ENCODE measurements around the gene MOGAT1. TPM values are rescaled to one million over a fixed set of nuclear protein-coding genes. Genes with fewer than 3 reads are reported as not detected.

MOGAT1 gene
- polyA plus RNA-seq, 2 of the 4 experiments (the other 2 are of a cell fraction), result not detected

DNA sequence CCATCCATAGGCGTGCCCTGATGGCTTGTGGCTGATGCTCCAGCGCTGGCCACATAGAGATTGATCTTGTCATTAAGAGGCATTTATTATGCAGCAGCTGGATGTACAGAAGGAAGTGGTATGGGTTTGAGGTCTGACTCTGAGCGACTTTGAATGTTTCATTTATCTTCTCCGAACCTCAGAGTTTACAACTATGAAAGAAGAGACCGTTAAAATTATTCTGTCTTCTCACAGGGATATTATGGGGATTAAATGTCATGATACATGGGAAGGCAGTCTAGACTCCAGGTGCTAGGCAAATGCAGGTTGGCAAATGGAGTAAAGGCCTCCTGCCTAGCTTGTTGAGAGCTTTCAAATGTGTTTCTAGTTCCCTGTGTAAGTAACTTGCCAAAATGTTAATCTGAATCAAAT lies 30.3 kb downstream of the MOGAT1 start:
- Histone ChIP-seq H3K4me3 (no peak overlapping the region), H3K27ac (no peak overlapping the region), H3K4me2 (no peak overlapping the region), H3K4me1 (no peaks in the 10 kb centered on the region), H3K9me3 (no peaks in the 10 kb centered on the region)
- DNase-seq (ENCODE audit: low read depth in 1 of 2, low spot score in 1 of 2) (no peak), FAIRE-seq (no peak), ATAC-seq (no peak)
- 50% methylated on average over 5 of the region's 5 CpGs for WGBS (ENCODE audit: missing lambda C conversion rate)
- ChIA-PET CTCF (no interaction called here), POLR2A (no interaction called here)
- TF ChIP-seq, protein P1, sequence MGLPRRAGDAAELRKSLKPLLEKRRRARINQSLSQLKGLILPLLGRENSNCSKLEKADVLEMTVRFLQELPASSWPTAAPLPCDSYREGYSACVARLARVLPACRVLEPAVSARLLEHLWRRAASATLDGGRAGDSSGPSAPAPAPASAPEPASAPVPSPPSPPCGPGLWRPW (IDR thresholded peaks at IDR 0.05), result no peak
- TF ChIP-seq KDM5A (IDR thresholded peaks at IDR 0.05) (no peak), NFE2L2 (conservative IDR thresholded peaks at IDR 0.05; ENCODE audit: low read length) (no peak)

DNA sequence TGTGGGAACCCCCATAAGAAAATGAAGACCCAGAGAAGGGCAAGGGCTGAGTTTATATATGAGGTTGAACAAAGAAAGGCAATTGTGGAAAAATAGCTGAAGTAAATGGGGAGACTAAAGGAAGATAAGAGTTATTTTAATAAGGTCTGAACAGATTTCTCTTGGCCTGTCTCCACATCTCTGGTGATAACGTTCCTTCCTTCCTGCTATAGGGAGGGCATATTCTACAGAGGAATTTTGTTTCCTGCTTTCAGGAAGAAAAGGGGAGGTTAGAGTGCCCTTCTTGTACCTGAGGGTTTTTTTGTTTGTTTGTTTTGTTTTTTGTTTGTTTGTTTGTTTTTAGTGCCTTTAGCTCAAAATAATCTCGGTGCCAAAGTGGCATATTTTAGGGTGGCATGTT lies 31.6 kb downstream of the MOGAT1 start:
- H3K4me2 ChIP-seq, result no peak overlapping the region
- ATAC-seq (no peak), FAIRE-seq (no peak), DNase-seq (ENCODE audit: low read depth in 1 of 2, low spot score in 1 of 2) (no peak)
- POLR2A ChIA-PET, result no interaction called here
- CTCF ChIA-PET, result interaction anchor here (0.7 to 8.0 kb wide), 9 partner anchors 9 to 236 kb away, joined by 3 to 71 read pairs (median 3); no protein-coding TSS in a partner anchor
- H3K4me3 ChIP-seq, result no peak overlapping the region
- H3K9me3 ChIP-seq, result no peaks in the 10 kb centered on the region
- no peak for TF ChIP-seq PHF8 (IDR thresholded peaks at IDR 0.05; ENCODE audit: borderline replicate concordance, low read depth)
- TF ChIP-seq, protein P2, sequence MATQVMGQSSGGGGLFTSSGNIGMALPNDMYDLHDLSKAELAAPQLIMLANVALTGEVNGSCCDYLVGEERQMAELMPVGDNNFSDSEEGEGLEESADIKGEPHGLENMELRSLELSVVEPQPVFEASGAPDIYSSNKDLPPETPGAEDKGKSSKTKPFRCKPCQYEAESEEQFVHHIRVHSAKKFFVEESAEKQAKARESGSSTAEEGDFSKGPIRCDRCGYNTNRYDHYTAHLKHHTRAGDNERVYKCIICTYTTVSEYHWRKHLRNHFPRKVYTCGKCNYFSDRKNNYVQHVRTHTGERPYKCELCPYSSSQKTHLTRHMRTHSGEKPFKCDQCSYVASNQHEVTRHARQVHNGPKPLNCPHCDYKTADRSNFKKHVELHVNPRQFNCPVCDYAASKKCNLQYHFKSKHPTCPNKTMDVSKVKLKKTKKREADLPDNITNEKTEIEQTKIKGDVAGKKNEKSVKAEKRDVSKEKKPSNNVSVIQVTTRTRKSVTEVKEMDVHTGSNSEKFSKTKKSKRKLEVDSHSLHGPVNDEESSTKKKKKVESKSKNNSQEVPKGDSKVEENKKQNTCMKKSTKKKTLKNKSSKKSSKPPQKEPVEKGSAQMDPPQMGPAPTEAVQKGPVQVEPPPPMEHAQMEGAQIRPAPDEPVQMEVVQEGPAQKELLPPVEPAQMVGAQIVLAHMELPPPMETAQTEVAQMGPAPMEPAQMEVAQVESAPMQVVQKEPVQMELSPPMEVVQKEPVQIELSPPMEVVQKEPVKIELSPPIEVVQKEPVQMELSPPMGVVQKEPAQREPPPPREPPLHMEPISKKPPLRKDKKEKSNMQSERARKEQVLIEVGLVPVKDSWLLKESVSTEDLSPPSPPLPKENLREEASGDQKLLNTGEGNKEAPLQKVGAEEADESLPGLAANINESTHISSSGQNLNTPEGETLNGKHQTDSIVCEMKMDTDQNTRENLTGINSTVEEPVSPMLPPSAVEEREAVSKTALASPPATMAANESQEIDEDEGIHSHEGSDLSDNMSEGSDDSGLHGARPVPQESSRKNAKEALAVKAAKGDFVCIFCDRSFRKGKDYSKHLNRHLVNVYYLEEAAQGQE (IDR thresholded peaks at IDR 0.05), result no peak
- no peak for TF ChIP-seq CBX2 (IDR thresholded peaks at IDR 0.05; ENCODE audit: borderline replicate concordance, low read depth)
- TF ChIP-seq CHD2 (IDR thresholded peaks at IDR 0.05; ENCODE audit: low read length, partially characterized antibody), result no peak
- TF ChIP-seq JUNB (IDR thresholded peaks at IDR 0.05), result no peak
- TF ChIP-seq EP300 (IDR thresholded peaks at IDR 0.05), result no peak
- TF ChIP-seq EHF (CRISPR knock-in tag; IDR thresholded peaks at IDR 0.05), result no peak
- TF ChIP-seq FOXS1 (CRISPR knock-in tag; IDR thresholded peaks at IDR 0.05), result no peak
- TF ChIP-seq, protein P3, sequence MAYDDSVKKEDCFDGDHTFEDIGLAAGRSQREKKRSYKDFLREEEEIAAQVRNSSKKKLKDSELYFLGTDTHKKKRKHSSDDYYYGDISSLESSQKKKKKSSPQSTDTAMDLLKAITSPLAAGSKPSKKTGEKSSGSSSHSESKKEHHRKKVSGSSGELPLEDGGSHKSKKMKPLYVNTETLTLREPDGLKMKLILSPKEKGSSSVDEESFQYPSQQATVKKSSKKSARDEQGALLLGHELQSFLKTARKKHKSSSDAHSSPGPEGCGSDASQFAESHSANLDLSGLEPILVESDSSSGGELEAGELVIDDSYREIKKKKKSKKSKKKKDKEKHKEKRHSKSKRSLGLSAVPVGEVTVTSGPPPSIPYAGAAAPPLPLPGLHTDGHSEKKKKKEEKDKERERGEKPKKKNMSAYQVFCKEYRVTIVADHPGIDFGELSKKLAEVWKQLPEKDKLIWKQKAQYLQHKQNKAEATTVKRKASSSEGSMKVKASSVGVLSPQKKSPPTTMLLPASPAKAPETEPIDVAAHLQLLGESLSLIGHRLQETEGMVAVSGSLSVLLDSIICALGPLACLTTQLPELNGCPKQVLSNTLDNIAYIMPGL (CRISPR knock-in tag; IDR thresholded peaks at IDR 0.05; ENCODE audit: borderline replicate concordance), result no peak
- TF ChIP-seq, protein P4, sequence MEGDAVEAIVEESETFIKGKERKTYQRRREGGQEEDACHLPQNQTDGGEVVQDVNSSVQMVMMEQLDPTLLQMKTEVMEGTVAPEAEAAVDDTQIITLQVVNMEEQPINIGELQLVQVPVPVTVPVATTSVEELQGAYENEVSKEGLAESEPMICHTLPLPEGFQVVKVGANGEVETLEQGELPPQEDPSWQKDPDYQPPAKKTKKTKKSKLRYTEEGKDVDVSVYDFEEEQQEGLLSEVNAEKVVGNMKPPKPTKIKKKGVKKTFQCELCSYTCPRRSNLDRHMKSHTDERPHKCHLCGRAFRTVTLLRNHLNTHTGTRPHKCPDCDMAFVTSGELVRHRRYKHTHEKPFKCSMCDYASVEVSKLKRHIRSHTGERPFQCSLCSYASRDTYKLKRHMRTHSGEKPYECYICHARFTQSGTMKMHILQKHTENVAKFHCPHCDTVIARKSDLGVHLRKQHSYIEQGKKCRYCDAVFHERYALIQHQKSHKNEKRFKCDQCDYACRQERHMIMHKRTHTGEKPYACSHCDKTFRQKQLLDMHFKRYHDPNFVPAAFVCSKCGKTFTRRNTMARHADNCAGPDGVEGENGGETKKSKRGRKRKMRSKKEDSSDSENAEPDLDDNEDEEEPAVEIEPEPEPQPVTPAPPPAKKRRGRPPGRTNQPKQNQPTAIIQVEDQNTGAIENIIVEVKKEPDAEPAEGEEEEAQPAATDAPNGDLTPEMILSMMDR (IDR thresholded peaks at IDR 0.05), result no peak
- no peak for TF ChIP-seq HOXB13 (CRISPR knock-in tag; IDR thresholded peaks at IDR 0.05; ENCODE audit: low read depth)
- TF ChIP-seq SREBF2 (IDR thresholded peaks at IDR 0.05), result no peak
- TF ChIP-seq RCOR1 (IDR thresholded peaks at IDR 0.05; ENCODE audit: low read depth, low read length), result no peak
- WGBS (ENCODE audit: missing lambda C conversion rate), result 38% methylated on average over 2 of the region's 2 CpGs
- H3K4me1 ChIP-seq, result peaks cover 5% of the 10 kb centered on the region; the same call in 2 of the 3 replicates
- H3K27ac ChIP-seq, result no peak overlapping the region
